AG08396 (cell line): ENCODE measurements around the gene PPARD.

Experiments used
- DNase-seq: peaks from one replicate; pipeline ENCODE4 v3.0.0; 2012; ENCODE audit warnings: low spot score, mixed read lengths

Gene PPARD

DNA sequence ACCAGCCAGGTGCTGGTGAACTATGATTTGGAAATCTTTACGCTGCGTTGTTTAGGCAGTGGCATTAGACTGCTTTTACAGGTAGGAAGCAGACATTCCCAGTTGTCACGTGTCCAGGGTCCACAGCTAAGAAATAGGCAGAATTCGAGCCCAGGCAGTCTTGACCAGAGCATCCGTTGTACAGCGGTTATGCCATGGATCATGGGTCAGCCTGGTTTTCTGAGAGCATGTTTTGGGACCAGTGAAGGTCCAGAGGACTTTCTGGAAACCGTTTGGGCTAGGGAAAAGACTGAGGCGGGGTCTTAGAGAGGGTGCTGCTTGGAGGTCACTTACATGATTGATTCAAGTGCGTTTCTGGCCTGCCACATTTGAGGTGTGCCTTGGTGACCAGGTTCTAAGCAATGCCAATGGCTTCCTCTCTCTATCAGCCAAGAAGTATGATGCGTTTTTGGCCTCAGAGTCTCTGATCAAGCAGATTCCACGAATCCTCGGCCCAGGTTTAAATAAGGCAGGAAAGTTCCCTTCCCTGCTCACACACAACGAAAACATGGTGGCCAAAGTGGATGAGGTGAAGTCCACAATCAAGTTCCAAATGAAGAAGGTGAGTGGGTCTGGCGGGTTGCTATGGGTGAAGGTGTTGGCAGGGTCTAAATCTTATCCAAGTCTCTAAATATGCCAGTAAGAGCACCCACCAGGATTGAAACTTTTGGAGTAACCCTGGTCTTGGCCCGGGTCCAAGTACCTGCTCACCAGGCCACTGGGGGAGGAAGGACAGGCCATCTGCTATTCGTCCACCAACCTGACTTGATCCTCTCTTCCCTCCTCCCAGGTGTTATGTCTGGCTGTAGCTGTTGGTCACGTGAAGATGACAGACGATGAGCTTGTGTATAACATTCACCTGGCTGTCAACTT is 127.6 kb downstream of the PPARD start:
- no peak for DNase-seq

GRCh38 chr6:35470663-35471120 is 128.3 kb downstream of the PPARD start:
- DNase-seq = no peak

GRCh38 chr6:35471836-35472345 is 129.5 kb downstream of the PPARD start:
- no peak for DNase-seq

DNA sequence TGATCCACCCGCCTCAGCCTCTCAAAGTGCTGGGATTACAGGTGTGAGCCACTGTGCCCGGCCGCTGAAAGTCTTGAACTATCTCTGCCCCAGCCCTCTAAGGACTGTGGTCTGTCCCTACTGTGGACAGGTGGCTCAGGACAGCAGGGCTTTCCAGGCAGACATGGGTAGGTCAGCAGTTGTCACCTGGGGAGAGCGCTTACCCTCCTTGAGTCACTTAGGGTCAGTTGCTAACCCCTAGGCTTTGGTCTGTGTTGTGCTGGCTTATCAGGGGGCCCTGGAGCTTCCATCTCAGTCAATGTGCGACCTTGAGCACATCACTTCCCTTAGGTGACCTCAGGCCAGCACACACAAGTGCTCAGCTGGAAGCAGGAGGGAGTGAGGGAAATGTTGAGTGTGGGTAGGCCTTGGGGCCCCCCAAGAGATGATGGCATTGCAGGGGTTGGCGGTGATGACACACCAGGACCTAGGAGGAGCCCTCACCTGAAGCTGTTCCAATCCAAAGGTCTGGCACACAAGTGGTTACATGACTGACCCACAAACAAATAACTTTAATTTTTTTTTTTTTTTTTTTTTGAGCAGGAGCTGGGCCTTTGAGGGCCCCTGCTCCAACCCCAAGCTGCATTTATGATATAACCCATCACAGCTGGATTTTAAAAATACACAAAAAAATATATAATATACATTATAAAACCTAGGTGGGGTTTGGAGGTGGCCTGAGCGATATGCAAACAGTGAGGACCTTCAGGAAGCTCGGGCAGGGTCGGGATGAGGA is 130.9 kb downstream of the PPARD start:
- DNase-seq = no peak

- no peak for DNase-seq
Measured at GRCh38 chr6:35473850-35474130, 131.4 kb downstream of the PPARD start.

DNA sequence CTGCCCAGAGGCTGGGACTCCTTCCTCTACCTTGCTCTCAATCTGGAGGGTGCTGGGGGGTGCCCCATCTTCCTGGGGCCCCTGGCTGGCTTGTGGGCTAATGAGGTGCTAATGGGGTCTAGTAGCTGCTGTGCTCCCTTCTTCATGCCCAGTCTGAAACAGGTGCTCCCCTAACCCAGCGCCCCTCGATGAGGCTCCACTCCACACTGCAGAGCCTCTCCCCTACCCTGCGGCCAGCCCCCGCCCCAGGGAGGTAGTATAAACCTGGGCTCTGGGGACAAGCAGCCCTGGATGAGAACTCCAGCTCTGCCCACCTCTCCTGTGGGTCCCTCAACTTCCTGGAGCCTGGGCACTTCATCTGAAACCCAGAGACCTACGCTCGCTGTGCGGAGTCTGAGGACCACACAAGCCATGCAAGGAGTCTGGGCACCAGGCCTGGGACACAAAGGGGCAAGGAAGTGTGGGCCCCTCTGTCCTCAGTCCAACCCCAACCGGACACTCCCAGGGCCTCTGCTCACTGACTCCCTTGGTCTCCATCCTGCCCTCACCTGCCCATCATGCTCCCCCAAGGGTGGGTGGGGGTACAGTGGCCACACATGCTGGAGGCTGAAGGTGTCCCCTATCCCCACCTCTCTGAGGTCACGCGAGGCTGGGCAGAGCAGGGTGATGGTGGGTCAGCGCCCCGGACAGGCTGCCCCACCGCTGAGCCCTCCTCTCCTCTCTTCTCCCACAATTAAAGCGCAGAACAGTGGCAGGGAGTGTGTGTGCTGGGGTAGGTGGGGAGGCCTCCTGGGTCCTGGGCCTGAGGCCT is 132.0 kb downstream of the PPARD start:
- no peak for DNase-seq

GRCh38 chr6:35474942-35475570 is 132.7 kb downstream of the PPARD start:
- DNase-seq = no peak

DNA sequence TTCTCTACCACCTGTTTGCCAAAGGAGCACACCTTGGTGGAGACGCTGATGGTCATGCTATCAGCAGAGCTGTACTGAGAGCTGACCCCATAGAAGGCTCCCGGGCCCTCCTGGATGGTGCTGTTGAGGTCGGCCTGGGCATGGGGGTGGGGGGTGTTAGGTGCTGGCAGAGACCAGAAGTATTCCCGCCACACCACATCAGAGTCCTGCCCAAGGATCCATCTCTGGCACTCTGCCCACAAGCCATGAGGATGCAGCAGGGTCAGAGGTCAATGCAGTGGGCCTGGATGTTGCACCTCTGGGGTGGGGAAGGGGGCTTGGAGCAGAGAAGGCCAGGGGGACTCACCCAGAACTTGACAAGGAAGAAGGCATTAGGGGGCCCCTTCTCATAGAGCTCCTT is 133.2 kb downstream of the PPARD start:
- DNase-seq = no peak

DNA sequence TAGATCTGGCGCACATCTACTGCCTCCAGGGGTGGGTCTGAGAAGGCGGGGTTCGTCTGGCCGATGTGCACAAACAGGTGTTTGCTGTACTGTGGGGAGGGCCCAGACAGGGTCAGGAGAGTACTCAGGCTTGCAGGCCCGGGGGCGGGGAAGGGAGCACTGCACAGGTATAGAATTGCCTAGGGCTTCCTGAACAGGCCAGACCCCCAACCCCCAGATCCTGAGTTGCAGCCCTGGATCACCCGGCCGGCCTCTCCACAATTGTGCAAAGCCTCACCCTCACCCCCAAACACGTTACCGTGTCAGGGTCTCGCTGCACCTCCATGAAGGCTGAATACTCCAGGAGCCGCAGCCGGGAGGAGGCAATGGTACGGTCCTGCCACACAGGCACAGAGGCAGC is 133.6 kb downstream of the PPARD start:
- DNase-seq = no peak

DNA sequence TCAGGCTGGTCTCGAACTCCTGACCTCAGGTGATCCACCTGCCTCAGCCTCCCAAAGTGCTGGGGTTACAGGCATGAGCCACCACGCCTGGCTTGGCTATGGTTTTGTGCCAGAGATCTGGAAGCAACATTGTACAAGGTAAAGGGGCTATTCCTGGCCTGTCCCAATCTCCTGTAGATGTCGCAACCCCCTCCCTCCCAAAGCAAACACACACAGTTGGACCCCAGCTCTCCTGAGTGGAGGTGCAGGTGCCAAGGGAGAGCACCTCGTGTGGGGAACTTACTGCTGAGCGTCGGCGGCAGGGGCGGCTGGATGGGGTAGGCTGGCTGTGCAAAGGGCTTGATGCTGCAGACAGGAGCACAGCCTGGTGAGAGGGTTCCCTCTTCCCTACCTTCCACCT is 134.7 kb downstream of the PPARD start:
- no peak for DNase-seq
